Frontal cortex (tissue), 4 donors: Measurements from ENCODE around the gene ASL. TPM values are rescaled to one million over a fixed set of nuclear protein-coding genes. Genes with fewer than 3 reads are reported as not detected.
"Not testable (repeated sequence)": the region's sequence is repeated elsewhere in the genome, so short reads cannot be mapped to it uniquely, and the experiment has no call there.

Experiments
- DNase-seq, 2 donors: peaks; one replicate each; pipeline ENCODE4 v3.0.0; 2012; ENCODE audit warnings: low spot score in 2 of 2
- FAIRE-seq: peaks from 2 replicates; lab custom pipeline; 2012; peaks lifted over from hg19 to GRCh38; lab: Jason Lieb, UNC
- total RNA-seq: library from RNA; depleted of rRNA; stranded (reverse); fragments of >200 nt; gene quantifications from one replicate; pipeline ENCODE4 v1.2.3, GENCODE V29; 2014
- donor health status: control.
- donor health status: control.
- donor health status: control.

The ASL gene
- 6.9 TPM for total RNA-seq

DNA sequence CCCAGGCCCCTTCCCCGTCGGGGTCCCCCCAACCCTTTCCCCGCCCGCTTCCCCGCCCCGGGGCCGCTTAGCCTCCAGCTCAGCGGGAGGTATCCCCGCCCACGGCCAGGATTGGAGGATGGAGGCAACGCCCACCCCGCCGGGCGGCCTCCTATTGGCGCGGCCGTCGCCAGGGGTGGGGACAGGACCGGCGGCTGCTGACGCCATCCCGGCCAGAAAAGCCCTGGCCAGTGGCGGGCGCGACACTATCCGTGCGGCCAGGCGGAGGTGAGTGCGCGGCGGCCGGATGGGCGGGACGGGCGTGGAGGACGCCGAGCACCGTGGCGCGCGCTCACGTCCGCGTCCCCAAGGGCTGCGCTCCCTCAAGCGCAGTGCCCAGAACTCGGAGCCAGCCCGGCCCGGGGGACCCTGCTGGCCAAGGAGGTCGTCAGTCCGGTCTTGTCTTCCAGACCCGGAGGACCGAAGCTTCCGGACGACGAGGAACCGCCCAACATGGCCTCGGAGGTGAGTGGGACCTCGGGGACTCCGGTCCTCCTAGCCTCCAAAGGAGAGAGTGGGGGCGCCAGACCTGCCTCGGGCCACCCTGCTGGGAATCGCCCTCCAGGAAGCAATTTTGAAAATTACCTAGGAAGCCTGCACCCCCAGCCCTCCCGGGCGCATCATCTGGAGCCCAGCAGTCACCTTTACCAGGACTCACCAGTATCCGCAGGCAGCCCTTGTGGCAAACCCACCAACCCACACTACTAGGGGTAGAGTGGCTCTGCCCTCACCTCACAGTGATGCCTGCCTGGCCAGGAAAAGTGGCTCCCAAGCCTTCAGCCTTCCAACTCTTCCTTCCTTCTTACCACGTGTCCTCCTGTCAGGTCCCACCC, at the start of gene ASL:
ASL (plus strand) TSS at position 230 of the 872 bp plus-strand sequence; CDS start at position 493, 263 bp downstream.
- DNase-seq, result peak; percentile 99 to 100
- no peak for FAIRE-seq

- FAIRE-seq, DNase-seq: not testable (repeated sequence)
Measured at GRCh38 chr7:66028342-66028741, 47.3 kb upstream of the ASL start.

DNA sequence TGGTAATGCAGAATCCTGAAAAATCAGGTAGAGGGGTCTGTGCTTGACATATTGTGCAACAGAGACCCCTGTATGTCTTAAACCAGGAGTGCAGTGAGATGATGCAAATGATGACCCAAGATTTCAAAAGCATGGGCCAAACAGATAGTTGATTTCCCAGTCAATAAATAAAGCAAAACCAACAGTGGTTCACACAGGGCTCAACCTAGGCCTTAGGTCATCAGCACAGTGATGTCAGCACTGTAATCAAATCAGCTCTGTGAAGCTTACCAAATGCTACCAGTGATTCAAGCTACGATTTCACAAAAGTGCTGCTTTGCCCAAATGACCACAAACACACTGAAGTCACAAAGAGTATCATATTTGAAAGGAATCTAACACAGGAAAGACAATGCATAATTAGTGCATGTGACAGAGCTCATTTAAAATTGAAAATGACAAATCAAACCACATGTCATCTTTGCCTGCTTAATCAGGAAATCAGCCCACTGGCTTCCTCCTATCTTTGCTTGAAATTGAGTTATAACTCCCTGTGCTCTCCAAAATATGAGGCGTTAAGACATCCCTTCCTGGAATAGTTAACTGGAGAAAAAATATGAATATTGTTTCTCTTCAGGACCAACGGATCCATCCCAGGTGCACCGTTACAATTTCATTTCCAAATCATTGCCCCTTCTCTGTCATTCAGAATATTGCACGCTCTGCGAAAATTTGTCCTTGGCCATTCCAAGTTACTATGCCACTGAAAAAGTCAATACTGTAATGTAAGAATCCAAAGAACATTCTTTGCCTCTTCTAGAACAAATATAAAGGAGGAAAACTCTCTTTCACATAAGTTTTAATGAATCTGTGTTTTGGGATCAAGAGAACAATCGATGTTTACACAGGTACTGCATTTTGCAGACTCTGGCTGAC, 41.9 kb upstream of the ASL start:
- DNase-seq (no peak), FAIRE-seq (no peak)

DNA sequence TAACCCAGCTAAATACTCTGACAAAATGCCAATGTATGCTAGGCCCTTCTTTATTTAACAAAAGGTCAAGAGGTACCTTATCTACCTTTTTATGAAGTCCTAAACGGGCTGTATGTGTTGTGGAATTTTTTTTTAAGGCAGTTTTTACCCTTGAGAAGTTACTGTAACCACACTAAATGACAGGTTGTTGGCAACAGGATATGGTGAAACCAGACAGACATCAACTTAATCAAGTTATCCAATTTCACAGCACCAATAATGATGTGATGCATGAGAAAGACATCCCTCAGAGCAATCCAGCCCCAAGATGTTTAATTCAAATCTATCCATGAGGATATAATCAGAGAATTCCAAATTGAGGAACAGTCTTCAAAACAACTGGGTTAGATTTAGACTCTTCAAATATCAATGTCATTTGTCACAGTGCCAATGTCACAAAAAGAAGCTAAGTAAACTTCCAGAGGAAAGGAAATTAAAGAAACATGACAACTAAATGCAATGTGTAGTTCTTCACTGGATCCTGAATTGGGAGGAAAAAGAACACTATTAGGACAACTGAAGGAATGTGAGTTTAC, 41.1 kb upstream of the ASL start:
- not testable (repeated sequence) for FAIRE-seq, DNase-seq

DNA sequence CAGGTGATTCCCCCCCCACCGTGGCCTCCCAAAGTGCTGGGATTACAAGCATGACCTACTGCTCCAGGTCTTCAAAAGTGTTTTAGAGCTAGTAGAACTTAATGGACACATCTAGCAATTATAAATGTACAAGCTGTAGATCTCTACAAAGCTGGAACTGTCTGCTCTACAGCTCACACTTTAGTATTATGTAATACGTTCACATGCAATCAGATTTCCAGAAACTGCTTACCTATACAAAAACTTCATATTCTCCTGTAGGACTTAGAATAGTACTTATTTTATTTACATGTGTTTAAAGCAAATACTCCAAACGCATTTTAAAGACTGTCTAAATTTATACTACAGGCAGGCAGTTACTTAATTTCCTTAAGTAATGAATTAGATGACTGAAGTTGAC, 39.2 kb upstream of the ASL start:
- FAIRE-seq (no peak), DNase-seq (no peak)

DNA sequence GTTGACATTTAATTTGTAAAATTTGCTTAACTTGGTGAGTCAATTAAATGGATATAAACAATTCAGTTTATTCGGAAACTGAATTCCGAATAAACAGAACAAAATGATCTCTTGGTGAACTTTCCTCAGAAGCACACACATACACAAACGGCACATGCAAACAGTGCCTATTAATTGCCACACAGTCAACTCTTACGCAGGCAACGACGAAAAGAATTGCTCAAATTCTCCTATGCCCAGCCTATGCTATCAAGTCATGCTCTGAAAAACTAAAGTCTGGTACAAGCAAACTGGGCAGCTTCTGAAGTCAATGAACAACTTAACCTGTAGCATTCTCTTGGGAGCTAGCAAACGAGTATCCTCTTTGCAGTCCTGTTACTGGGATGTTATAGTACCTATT, 38.8 kb upstream of the ASL start:
- DNase-seq (no peak), FAIRE-seq (no peak)

GRCh38 chr7:66039094-66039670, 36.4 kb upstream of the ASL start:
- no peak for DNase-seq
- FAIRE-seq, result no peak

- peak in 1 of 2 donors; percentile 62 for DNase-seq
- FAIRE-seq, result no peak
Measured at GRCh38 chr7:66043681-66044497, 31.7 kb upstream of the ASL start.

GRCh38 chr7:66044498-66044854, 31.1 kb upstream of the ASL start:
- not testable (repeated sequence) for FAIRE-seq, DNase-seq

- FAIRE-seq (no peak), DNase-seq (no peak)
Measured at GRCh38 chr7:66047426-66047825, 28.2 kb upstream of the ASL start.

DNA sequence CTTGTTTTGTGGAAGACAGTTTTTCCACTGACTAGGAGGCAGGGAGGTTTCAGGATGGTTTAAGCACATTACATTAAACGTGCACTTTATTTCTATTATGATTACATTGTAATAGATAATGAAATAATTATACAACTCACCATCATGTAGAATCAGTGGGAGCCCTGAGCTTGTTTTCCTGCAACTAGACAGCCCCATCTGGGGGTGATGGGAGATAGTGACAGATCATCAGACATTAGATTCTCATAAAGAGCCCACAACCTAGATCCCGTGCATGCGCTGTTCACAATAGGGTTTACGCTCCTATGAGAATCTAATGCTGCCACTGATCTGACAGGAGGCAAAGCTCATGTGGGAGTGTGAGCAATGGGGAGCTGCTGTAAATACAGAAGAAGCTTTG, 25.7 kb upstream of the ASL start:
- not testable (repeated sequence) for DNase-seq, FAIRE-seq

GRCh38 chr7:66050337-66050957, 25.2 kb upstream of the ASL start:
- DNase-seq (no peak), FAIRE-seq (no peak)

- DNase-seq (no peak), FAIRE-seq (no peak)
Measured at GRCh38 chr7:66050990-66051448, 24.6 kb upstream of the ASL start.

GRCh38 chr7:66052447-66052846, 23.2 kb upstream of the ASL start:
- FAIRE-seq (no peak), DNase-seq (no peak)

DNA sequence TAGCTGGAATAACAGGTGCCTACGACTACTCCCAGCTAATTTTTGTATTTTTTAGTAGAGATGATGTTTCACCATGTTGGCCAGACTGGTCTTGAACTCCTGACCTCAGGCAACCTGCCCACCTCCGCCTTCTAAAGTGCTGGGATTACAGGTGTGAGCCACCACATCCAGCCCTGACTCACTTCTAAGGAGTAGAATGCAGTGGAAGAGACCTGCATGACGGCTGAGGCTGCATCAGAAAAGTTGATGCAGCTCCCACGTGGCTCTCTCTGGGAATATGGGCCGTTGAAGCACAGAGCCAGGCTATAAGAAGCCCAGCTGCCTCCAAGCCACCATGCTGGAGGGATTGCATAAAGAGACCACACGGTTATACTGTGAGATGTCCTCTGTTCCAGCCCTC, 21.6 kb upstream of the ASL start:
- DNase-seq, result no peak
- FAIRE-seq, result no peak

GRCh38 chr7:66055321-66055956, 20.2 kb upstream of the ASL start:
- FAIRE-seq (no peak), DNase-seq (no peak)

DNA sequence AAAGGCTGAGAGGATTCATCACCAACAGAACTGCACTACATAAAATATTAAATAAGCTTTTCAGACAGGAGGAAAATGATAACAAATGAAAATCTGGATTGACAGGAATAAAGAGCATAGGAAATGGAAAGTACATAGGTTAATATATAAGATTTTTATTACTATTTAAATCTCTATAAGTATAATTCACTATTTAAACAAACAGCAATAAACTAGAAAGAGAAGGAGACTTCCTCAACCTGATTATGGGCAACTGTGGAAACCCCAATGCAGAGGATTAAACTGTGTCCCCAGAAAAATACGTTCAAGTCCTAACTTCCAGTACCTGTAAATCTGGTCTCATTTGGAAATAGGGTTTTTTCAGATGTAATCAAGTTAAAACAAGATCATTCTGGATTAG, 14.8 kb upstream of the ASL start:
- no peak for FAIRE-seq
- DNase-seq, result no peak

DNA sequence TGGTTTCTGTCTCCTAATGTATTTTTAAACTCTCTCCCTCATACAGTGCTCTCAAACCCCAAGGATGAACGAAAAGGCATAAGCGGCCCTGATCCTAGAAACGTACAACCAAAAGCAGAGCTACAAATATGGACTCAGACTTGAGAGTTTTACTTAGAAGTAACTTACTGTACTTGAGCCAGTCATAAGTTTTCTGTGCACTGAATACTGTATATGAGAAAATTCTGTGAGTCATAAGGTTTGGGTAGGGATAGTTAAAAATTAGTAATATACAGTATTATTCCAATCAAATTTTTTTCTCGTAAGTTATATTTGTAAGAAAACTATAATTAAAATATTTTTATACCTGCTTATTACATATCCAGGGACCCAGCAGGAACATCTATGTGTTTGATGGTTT, 5.9 kb upstream of the ASL start:
- FAIRE-seq, result no peak
- DNase-seq, result no peak
